Heart left ventricle (tissue), 13 donors: ENCODE data around the gene LLGL2.

Source experiments
- CTCF ChIP-seq, 12 donors: fragments of 200-600 bp; sonication (generic) in 4 of 12; IDR thresholded peaks; one replicate each; pipeline versions ENCODE4 v1.5.0 to v1.8.0; 2018 to 2022; ENCODE audit warnings: antibody characterized with exemption in 12 of 12, mild to moderate bottlenecking in 5 of 12
- POLR2A ChIP-seq, 2 donors: fragments of 450-650 bp; IDR thresholded peaks; one replicate each; pipeline ENCODE4 v1.6.1; 2017; ENCODE audit warnings: antibody characterized with exemption in 2 of 2, mild to moderate bottlenecking in 2 of 2, moderate library complexity in 2 of 2
- donor health status: ischemic (EF 13 %, LVEDD 7.1; RV severe dilation, severe dysfunction).
- donor health status: DM: no; HTN: yes; CAD: no.
- donor health status: DM: no; HTN: no; CAD: no.
- donor health status: ischemic (EF 25% LVEDD 6.9; RV normal size, moderate dysfunction).
- donor health status: ischemic (EF 25% LVEDD 5.7; RV mildly dilated, moderate dysfunction).
- donor health status: ischemic (EF 35%, LVEDD 5.7; RV mildly dilated, moderate dysfunction).
- donor health status: nonischemic (EF 11% LVEDD 7.7; RV severe dilation, severe dysfunction).
- donor health status: DM: yes; HTN: yes; CAD: no.
- donor health status: PGD.
- donor health status: ischemic (EF 29% LVEDD 5.4; RV normal size, mild dysfunction).
- donor health status: nonischemic (EF 23%, LVEDD 6.1; RV moderate dilation, normal function).

- TF ChIP-seq CTCF (IDR thresholded peaks at IDR 0.05) (no peak), POLR2A (IDR thresholded peaks at IDR 0.05) (no peak)
Observed at GRCh38 chr17:75602644-75603043, 77.1 kb downstream of the LLGL2 start.
